Amygdala (tissue), 56 donors: ENCODE data around the gene TMOD1.
"Not testable (repeated sequence)": the region's sequence is repeated elsewhere in the genome, so short reads cannot be mapped to it uniquely, and the experiment has no call there.

ENCODE experiments used
- DNase-seq, 56 donors: peaks; one replicate each; lab custom pipeline; 2025; lab: John Stamatoyannopoulos, UW

TMOD1 gene

GRCh38 chr9:97501177-97501971 lies at the start of gene TMOD1:
TMOD1 (plus strand) TSS chr9:97501666; CDS start chr9:97524189, 22,523 bp downstream.
- DNase-seq: peak in 42 of 56 donors; percentile 17 to 82 (median 59)

GRCh38 chr9:97453573-97453972 lies 47.9 kb upstream of the TMOD1 start:
- not testable (repeated sequence) for DNase-seq

GRCh38 chr9:97456841-97457240 lies 44.6 kb upstream of the TMOD1 start:
- DNase-seq: not testable (repeated sequence)

- DNase-seq: no peak
These were observed 42.1 kb upstream of the TMOD1 start for GRCh38 chr9:97459326-97459725.

GRCh38 chr9:97462159-97462558 lies 39.3 kb upstream of the TMOD1 start:
- no peak for DNase-seq

- DNase-seq: no peak
These were observed 38.6 kb upstream of the TMOD1 start for GRCh38 chr9:97462914-97463313.

- DNase-seq: peak; percentile 8 to 94 (median 72)
These were observed 32.6 kb upstream of the TMOD1 start for GRCh38 chr9:97468658-97469448.

GRCh38 chr9:97470076-97470475 lies 31.4 kb upstream of the TMOD1 start:
- DNase-seq: peak in 15 of 56 donors; percentile 3 to 34 (median 15)

- DNase-seq: no peak
These were observed 27.7 kb upstream of the TMOD1 start for GRCh38 chr9:97473717-97474116.

GRCh38 chr9:97474372-97474925 lies 27.0 kb upstream of the TMOD1 start:
- no peak for DNase-seq

- no peak for DNase-seq
These were observed 26.4 kb upstream of the TMOD1 start for GRCh38 chr9:97475059-97475458.

GRCh38 chr9:97478301-97478981 lies 23.0 kb upstream of the TMOD1 start:
- no peak for DNase-seq

- no peak for DNase-seq
These were observed 21.8 kb upstream of the TMOD1 start for GRCh38 chr9:97479496-97480159.

- DNase-seq: no peak
These were observed 21.3 kb upstream of the TMOD1 start for GRCh38 chr9:97480174-97480573.

- DNase-seq: no peak
These were observed 20.7 kb upstream of the TMOD1 start for GRCh38 chr9:97480749-97481148.

GRCh38 chr9:97484134-97484533 lies 17.3 kb upstream of the TMOD1 start:
- peak in 42 of 56 donors; percentile 8 to 84 (median 52) for DNase-seq

GRCh38 chr9:97487107-97487506 lies 14.4 kb upstream of the TMOD1 start:
- DNase-seq: no peak

GRCh38 chr9:97487861-97488260 lies 13.6 kb upstream of the TMOD1 start:
- no peak for DNase-seq

- DNase-seq: no peak
These were observed 10.1 kb upstream of the TMOD1 start for GRCh38 chr9:97491216-97491999.
